ENCODE data around the gene PCNA.

The PCNA gene

GRCh38 chr20:5119435-5120184 is at the start of gene PCNA:
Gene PCNA, minus strand, starts transcription at chr20:5119958. Its CDS starts 160 bp downstream, at chr20:5119798.
- TF ChIP-seq CTCF (IDR thresholded peaks at IDR 0.05; ENCODE audit: low read length) (no peak), EZH2 (IDR thresholded peaks at IDR 0.05; ENCODE audit: borderline replicate concordance, low read length) (no peak)
- peaks cover 46% of the 10 kb centered on the region for H3K36me3 ChIP-seq (ENCODE audit: insufficient read depth, low read length)
- peak within 1 kb of the TSS; percentile 99 for H3K4me2 ChIP-seq (ENCODE audit: low read length)
- no peaks in the 10 kb centered on the region for H3K9me3 ChIP-seq (ENCODE audit: low read length)
- peaks cover 34% of the 10 kb centered on the region for H3F3A ChIP-seq (ENCODE audit: insufficient read depth, low read length)
- peak within 1 kb of the TSS; percentile 90 for H3K27ac ChIP-seq (ENCODE audit: low read depth, low read length, poor library complexity, severe bottlenecking)
- H3K9ac ChIP-seq (ENCODE audit: low read length), result peak within 1 kb of the TSS; percentile 88
- no peaks in the 10 kb centered on the region for H3K9me2 ChIP-seq (ENCODE audit: low read depth, low read length)
- H3K4me1 ChIP-seq (ENCODE audit: insufficient read depth, low read length, severe bottlenecking), result peaks cover 51% of the 10 kb centered on the region
- H4K20me1 ChIP-seq (ENCODE audit: insufficient read depth, low read length), result peaks cover 6% of the 10 kb centered on the region; the same call in 1 of the 2 replicates
- H3K27me3 ChIP-seq (ENCODE audit: insufficient read depth, low read length), result no peaks in the 10 kb centered on the region
- peaks cover 24% of the 10 kb centered on the region for H3K79me2 ChIP-seq (ENCODE audit: insufficient read depth, low read length)
- H2AFZ ChIP-seq (ENCODE audit: low read length), result no peak within 1 kb of the TSS
- H3K4me3 ChIP-seq (ENCODE audit: low read depth, low read length, poor library complexity, severe bottlenecking), result peak within 1 kb of the TSS; percentile 77

GRCh38 chr20:5168651-5169396 is 49.1 kb upstream of the PCNA start:
- no peak for TF ChIP-seq EZH2 (IDR thresholded peaks at IDR 0.05; ENCODE audit: borderline replicate concordance, low read length)
- TF ChIP-seq CTCF (IDR thresholded peaks at IDR 0.05; ENCODE audit: low read length), result no peak
- H3K79me2 ChIP-seq (ENCODE audit: insufficient read depth, low read length), result no peaks in the 10 kb centered on the region
- no peaks in the 10 kb centered on the region for H3K9me3 ChIP-seq (ENCODE audit: low read length)
- H3K4me3 ChIP-seq (ENCODE audit: low read depth, low read length, poor library complexity, severe bottlenecking), result no peak overlapping the region
- no peaks in the 10 kb centered on the region for H3F3A ChIP-seq (ENCODE audit: insufficient read depth, low read length)
- peaks cover 8% of the 10 kb centered on the region; the same call in 1 of the 2 replicates for H3K36me3 ChIP-seq (ENCODE audit: insufficient read depth, low read length)
- H3K9ac ChIP-seq (ENCODE audit: low read length), result no peak overlapping the region
- H3K4me2 ChIP-seq (ENCODE audit: low read length), result peak overlapping the region; percentile 15; the same call in 1 of the 2 replicates
- no peaks in the 10 kb centered on the region for H4K20me1 ChIP-seq (ENCODE audit: insufficient read depth, low read length)
- peak overlapping the region; percentile 31 for H3K27ac ChIP-seq (ENCODE audit: low read depth, low read length, poor library complexity, severe bottlenecking)
- H3K27me3 ChIP-seq (ENCODE audit: insufficient read depth, low read length), result no peaks in the 10 kb centered on the region
- H3K4me1 ChIP-seq (ENCODE audit: insufficient read depth, low read length, severe bottlenecking), result peaks cover 28% of the 10 kb centered on the region
- no peaks in the 10 kb centered on the region for H3K9me2 ChIP-seq (ENCODE audit: low read depth, low read length)
- H2AFZ ChIP-seq (ENCODE audit: low read length), result no peak overlapping the region

- H3K27ac ChIP-seq (ENCODE audit: low read depth, low read length, poor library complexity, severe bottlenecking), result no peak overlapping the region
- peaks cover 39% of the 10 kb centered on the region for H3K4me1 ChIP-seq (ENCODE audit: insufficient read depth, low read length, severe bottlenecking)
- no peak overlapping the region for H2AFZ ChIP-seq (ENCODE audit: low read length)
- H4K20me1 ChIP-seq (ENCODE audit: insufficient read depth, low read length), result no peaks in the 10 kb centered on the region
- H3K4me3 ChIP-seq (ENCODE audit: low read depth, low read length, poor library complexity, severe bottlenecking), result no peak overlapping the region
- 0 out of 2 replicates have a peak, but pooled peaks cover 6% of the 10 kb centered on the region for H3K79me2 ChIP-seq (ENCODE audit: insufficient read depth, low read length)
- H3K9me2 ChIP-seq (ENCODE audit: low read depth, low read length), result no peaks in the 10 kb centered on the region
- no peaks in the 10 kb centered on the region for H3K36me3 ChIP-seq (ENCODE audit: insufficient read depth, low read length)
- H3K9me3 ChIP-seq (ENCODE audit: low read length), result no peaks in the 10 kb centered on the region
- H3K27me3 ChIP-seq (ENCODE audit: insufficient read depth, low read length), result no peaks in the 10 kb centered on the region
- H3K4me2 ChIP-seq (ENCODE audit: low read length), result no peak overlapping the region
- no peak overlapping the region for H3K9ac ChIP-seq (ENCODE audit: low read length)
- TF ChIP-seq CTCF (IDR thresholded peaks at IDR 0.05; ENCODE audit: low read length) (no peak), EZH2 (IDR thresholded peaks at IDR 0.05; ENCODE audit: borderline replicate concordance, low read length) (no peak)
- no peaks in the 10 kb centered on the region for H3F3A ChIP-seq (ENCODE audit: insufficient read depth, low read length)
These were observed 45.2 kb upstream of the PCNA start for GRCh38 chr20:5164645-5165625.

Measured in OCI-LY1 (cell line).